Activated naive CD8-positive, alpha-beta T cell treated with anti-CD3 and anti-CD28 coated beads, Interleukin-2, amount 50 U/mL, for 24 hours (primary cell): ENCODE results near the gene PTMS.

Source experiments
- ATAC-seq: fragments of 150-1000 bp; cut with Tn5 transposase; one replicate; pipeline ENCODE4 v1.10.0; 2021
- DNase-seq: peaks from one replicate; pipeline ENCODE4 v3.0.0; 2021
- H3K27ac Mint-ChIP-seq: one replicate; pipeline ENCODE4 v1.8.0; 2021; ENCODE audit warnings: mild to moderate bottlenecking, mixed read lengths
- H3K27me3 Mint-ChIP-seq: one replicate; pipeline ENCODE4 v1.8.0; 2021; ENCODE audit warnings: mixed read lengths
- H3K36me3 Mint-ChIP-seq: one replicate; pipeline ENCODE4 v1.8.0; 2021; ENCODE audit warnings: low read depth, mixed read lengths
- H3K4me1 Mint-ChIP-seq: one replicate; pipeline ENCODE4 v1.8.0; 2021; ENCODE audit warnings: mixed read lengths
- H3K4me3 Mint-ChIP-seq: one replicate; pipeline ENCODE4 v1.8.0; 2021; ENCODE audit warnings: mild to moderate bottlenecking, moderate library complexity, mixed read lengths
- H3K9me3 Mint-ChIP-seq: one replicate; pipeline ENCODE4 v1.8.0; 2021; ENCODE audit warnings: mixed read lengths

Gene PTMS

DNA sequence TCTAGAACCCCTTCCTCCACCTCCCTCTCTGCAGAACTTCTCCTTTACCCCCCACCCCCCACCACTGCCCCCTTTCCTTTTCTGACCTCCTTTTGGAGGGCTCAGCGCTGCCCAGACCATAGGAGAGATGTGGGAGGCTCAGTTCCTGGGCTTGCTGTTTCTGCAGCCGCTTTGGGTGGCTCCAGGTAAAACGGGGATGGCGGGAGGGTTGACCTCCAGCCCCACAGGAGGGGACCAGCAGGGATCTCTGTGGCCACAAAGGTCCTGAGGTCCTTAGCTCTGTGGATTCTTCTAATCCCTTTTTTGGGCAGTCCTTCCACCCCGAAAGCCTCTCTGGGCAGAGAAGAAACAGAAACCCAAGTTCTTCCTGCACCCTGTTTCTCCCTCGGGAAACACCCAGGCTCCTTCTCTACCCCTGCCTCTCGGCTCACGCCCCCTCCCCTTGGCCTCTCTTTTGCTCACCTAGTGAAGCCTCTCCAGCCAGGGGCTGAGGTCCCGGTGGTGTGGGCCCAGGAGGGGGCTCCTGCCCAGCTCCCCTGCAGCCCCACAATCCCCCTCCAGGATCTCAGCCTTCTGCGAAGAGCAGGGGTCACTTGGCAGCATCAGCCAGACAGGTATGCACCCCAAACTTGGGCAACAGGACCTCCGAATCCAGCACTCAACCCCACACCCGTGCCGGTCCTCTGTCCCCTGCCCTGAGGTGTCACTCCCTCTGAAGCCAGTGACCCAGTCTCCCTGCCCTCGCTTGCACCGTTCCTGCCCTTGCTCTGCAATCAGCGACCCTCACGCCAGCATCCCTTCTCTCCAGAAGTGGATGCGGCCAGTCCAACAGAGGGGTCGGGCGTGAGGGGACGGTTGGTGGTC lies 6.8 kb downstream of the PTMS start:
- DNase-seq (no peak), ATAC-seq (no peak)
- Mint-ChIP-seq H3K9me3 (no peaks in the 10 kb centered on the region), H3K4me3 (peak overlapping the region; percentile 98), H3K27ac (peak overlapping the region; percentile 86), H3K36me3 (peaks cover 49% of the 10 kb centered on the region), H3K4me1 (peaks cover 78% of the 10 kb centered on the region), H3K27me3 (peaks cover 24% of the 10 kb centered on the region)

DNA sequence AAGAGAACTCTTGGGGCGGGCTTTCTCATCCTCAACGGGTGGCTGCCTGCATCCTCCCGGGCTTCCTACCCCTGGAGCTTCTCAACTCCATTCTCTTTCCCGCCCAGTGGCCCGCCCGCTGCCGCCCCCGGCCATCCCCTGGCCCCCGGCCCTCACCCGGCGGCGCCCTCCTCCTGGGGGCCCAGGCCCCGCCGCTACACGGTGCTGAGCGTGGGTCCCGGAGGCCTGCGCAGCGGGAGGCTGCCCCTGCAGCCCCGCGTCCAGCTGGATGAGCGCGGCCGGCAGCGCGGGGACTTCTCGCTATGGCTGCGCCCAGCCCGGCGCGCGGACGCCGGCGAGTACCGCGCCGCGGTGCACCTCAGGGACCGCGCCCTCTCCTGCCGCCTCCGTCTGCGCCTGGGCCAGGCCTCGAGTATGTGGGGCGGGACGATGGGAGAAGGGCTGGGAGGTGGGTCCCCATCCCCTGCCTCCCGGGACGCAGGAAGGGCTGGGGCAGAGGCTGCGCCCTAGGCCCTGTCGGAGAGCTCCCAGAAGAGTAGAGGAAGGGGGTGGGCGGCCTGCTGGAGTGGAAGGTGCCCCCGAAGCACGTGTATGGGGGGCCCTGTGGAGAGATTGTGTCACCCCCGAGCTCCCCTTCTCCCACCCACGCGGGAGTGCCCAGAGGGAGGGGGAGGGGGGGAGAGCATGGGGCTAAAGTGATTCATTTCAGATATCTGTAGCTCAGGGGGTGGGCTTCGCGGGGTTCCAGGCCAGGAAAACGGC lies 7.6 kb downstream of the PTMS start:
- DNase-seq (peak; percentile 85), ATAC-seq (peak; percentile 34)
- H3K27me3 Mint-ChIP-seq = peaks cover 20% of the 10 kb centered on the region
- H3K36me3 Mint-ChIP-seq = peaks cover 57% of the 10 kb centered on the region
- peak overlapping the region; percentile 97 for H3K27ac Mint-ChIP-seq
- H3K4me3 Mint-ChIP-seq = peak overlapping the region; percentile 98
- peaks cover 79% of the 10 kb centered on the region for H3K4me1 Mint-ChIP-seq
- no peaks in the 10 kb centered on the region for H3K9me3 Mint-ChIP-seq

DNA sequence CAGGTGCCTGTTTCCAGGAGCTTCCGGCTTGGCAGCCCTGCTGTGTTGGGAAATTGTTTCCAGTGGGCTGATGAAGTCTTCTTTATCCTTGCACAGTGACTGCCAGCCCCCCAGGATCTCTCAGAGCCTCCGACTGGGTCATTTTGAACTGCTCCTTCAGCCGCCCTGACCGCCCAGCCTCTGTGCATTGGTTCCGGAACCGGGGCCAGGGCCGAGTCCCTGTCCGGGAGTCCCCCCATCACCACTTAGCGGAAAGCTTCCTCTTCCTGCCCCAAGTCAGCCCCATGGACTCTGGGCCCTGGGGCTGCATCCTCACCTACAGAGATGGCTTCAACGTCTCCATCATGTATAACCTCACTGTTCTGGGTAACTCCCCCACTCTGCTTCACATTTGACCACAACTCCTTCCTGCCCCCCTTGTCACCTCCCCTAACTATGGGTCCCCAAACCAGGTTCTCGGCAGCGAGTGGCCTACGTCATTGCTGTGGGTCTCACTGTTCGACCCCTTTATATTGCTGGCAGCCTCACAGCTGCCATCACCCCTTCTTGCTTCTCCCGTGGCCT lies 8.4 kb downstream of the PTMS start:
- peak; percentile 55 for ATAC-seq
- H3K36me3 Mint-ChIP-seq = peaks cover 58% of the 10 kb centered on the region
- peak; percentile 64 for DNase-seq
- H3K27ac Mint-ChIP-seq = peak overlapping the region; percentile 97
- H3K9me3 Mint-ChIP-seq = no peaks in the 10 kb centered on the region
- H3K27me3 Mint-ChIP-seq = peaks cover 12% of the 10 kb centered on the region
- peaks cover 82% of the 10 kb centered on the region for H3K4me1 Mint-ChIP-seq
- H3K4me3 Mint-ChIP-seq = peak overlapping the region; percentile 98

DNA sequence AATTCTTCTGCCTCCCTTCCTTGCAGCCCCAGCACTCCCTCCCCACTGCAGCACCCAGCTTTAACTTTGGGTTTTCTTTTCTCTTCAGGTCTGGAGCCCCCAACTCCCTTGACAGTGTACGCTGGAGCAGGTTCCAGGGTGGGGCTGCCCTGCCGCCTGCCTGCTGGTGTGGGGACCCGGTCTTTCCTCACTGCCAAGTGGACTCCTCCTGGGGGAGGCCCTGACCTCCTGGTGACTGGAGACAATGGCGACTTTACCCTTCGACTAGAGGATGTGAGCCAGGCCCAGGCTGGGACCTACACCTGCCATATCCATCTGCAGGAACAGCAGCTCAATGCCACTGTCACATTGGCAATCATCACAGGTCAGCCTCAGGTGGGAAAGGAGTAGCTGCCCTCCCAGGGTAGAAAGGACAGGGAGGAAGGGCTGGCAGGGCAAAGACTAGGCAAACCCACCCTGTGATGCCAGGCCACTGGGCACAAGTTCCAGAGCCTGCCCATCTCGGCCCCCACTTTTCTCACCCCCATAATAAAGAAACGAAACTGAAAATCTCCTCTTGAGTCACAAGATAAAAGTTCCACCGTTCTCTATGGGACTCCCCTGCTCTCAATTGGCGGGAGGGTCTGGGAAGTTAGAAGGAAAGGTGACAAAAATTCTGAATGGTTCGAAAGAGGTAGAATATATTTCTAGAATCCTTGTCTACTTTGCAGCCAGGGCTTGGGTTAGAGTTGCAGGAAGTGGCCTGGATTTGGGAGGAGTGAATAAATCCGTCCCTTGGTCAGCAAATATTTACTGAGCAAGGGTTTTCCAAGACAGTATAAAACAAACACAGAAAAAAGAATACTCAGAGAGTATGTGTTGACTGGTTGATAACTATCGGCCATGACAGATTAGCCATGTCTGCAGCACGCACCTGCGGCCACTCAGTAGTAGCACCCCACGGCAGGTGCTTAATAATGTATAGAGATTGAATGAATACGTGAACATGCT lies 9.3 kb downstream of the PTMS start:
- peak overlapping the region; percentile 98 for H3K4me3 Mint-ChIP-seq
- peaks cover 11% of the 10 kb centered on the region for H3K27me3 Mint-ChIP-seq
- peaks cover 86% of the 10 kb centered on the region for H3K4me1 Mint-ChIP-seq

DNA sequence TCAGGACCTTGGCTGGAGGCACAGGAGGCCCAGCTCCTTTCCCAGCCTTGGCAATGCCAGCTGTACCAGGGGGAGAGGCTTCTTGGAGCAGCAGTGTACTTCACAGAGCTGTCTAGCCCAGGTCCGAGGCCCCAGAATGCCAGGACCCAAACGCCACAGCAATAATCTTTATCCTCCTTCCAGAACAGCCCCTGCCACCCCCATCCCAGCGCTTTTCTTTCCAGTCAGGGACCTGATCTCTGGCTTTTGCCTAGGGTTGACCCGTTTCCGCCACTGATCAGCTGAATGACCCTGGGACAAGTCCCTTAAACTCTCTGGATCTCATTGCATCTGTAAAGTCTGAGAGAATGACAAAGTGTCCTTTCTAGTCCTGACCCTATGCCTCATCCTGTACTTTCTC lies 11.2 kb downstream of the PTMS start:
- peaks cover 51% of the 10 kb centered on the region for H3K36me3 Mint-ChIP-seq
- peak overlapping the region; percentile 92 for H3K27ac Mint-ChIP-seq
- H3K4me1 Mint-ChIP-seq = peaks cover 84% of the 10 kb centered on the region
- peaks cover 10% of the 10 kb centered on the region for H3K27me3 Mint-ChIP-seq
- DNase-seq (no peak), ATAC-seq (no peak)
- H3K4me3 Mint-ChIP-seq = peak overlapping the region; percentile 98
- H3K9me3 Mint-ChIP-seq = no peaks in the 10 kb centered on the region

More for the DNA sequence above, 9.3 kb downstream of the PTMS start:
- Mint-ChIP-seq H3K27ac (peak overlapping the region; percentile 97), H3K9me3 (no peaks in the 10 kb centered on the region), H3K36me3 (peaks cover 58% of the 10 kb centered on the region)
- DNase-seq (no peak), ATAC-seq (no peak)

DNA sequence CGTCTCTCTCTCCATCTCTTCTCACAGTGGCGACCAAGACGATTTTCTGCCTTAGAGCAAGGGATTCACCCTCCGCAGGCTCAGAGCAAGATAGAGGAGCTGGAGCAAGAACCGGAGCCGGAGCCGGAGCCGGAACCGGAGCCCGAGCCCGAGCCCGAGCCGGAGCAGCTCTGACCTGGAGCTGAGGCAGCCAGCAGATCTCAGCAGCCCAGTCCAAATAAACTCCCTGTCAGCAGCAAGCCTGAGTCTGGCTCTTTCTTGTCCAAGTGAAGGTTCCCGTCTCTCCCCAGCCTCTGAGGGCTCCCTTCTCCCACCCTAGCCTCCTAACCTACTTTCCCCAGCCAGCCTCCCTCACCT lies 12.0 kb downstream of the PTMS start:
- Mint-ChIP-seq H3K4me3 (peak overlapping the region; percentile 98), H3K9me3 (no peaks in the 10 kb centered on the region), H3K4me1 (peaks cover 86% of the 10 kb centered on the region), H3K36me3 (peaks cover 49% of the 10 kb centered on the region), H3K27me3 (peaks cover 9% of the 10 kb centered on the region), H3K27ac (peak overlapping the region; percentile 92)
- no peak for ATAC-seq
- no peak for DNase-seq

DNA sequence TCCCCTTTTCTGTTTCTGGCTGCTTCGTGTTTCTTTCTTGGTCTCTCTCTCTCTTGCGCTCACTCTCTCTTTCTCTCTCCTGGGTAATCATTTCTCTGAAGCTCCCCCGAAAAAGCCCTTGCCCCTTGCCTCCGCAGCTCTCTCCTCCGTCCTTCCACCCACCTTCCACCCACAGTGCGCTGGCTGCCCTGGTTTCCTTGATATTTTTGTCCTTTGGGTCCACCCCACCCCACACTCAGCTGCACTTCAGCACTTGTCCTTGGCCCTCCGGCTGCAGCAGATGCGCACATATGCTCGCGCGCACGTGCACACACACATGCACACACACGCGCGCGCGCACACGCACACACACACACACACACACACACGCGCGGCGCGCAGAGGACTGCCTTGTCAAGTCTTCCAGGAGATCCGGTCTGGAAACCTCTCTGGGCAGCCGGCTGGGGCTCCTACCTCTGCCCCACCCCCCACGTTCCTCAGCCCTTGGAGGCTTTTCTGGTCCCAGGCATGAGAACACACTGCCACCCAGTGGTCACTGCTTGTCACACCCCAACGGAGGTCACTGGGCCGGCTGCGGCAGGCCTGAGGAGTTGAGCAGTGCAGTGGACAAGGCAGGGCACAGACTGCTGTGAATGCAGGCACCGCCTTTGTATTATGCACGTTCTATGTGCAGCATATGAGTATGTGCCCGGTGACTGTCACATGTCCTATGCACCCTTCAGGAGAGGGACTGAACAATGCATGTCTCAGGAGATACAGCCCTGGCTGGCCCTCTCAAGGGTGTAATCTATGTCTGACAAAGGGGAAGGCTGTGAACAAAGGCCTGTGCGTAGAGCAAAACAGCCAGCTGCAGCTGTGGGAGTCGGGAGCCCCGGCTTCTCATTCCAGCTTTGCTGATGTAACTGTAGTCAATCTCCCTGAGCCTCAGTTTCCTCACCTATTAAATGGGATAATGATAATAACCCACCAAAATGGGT lies 12.7 kb downstream of the PTMS start:
- Mint-ChIP-seq H3K4me3 (peak overlapping the region; percentile 98), H3K27me3 (peaks cover 7% of the 10 kb centered on the region), H3K36me3 (peaks cover 47% of the 10 kb centered on the region), H3K9me3 (no peaks in the 10 kb centered on the region), H3K27ac (peak overlapping the region; percentile 92), H3K4me1 (peaks cover 90% of the 10 kb centered on the region)
- ATAC-seq = peak; percentile 30
- DNase-seq = peak; percentile 94

DNA sequence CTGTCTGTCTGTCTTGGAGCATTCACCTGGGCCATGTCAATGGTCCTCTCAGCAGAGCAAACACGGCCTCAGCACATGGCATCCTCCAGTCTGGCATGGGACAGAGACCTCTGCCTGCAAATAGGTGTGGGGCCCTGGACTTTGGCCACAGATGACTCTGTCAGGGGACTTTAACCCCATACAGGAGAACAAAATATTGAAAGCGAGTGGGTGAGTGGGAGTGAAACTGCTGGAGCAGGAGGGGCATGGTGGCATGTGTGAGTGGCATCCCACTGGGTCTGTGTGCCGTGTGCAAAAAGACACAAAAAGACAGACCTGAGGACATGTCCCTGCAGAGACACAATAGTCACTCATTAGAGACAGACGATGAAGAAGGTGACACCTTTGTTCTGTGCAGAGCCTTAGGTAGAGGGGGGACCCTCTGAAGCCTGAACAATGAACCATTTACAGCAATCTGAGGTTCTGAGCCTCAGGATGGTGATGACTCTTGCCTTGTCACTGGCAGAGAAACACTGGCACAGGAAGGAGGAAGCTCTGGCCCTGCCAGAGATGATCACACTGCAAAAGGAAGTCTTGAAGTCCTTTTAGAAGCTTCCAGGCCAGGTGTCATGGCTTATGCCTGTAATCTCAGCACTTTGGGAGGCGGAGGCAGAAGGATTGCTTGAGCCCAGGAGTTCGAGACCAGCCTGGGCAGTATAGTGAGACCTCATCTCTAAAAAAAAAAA lies 13.7 kb downstream of the PTMS start:
- H3K9me3 Mint-ChIP-seq = no peaks in the 10 kb centered on the region
- H3K27ac Mint-ChIP-seq = peak overlapping the region; percentile 92
- ATAC-seq (peak; percentile 23), DNase-seq (peak; percentile 24)
- H3K36me3 Mint-ChIP-seq = peaks cover 38% of the 10 kb centered on the region
- H3K4me3 Mint-ChIP-seq = peak overlapping the region; percentile 77
- peaks cover 92% of the 10 kb centered on the region for H3K4me1 Mint-ChIP-seq
- H3K27me3 Mint-ChIP-seq = peaks cover 2% of the 10 kb centered on the region

DNA sequence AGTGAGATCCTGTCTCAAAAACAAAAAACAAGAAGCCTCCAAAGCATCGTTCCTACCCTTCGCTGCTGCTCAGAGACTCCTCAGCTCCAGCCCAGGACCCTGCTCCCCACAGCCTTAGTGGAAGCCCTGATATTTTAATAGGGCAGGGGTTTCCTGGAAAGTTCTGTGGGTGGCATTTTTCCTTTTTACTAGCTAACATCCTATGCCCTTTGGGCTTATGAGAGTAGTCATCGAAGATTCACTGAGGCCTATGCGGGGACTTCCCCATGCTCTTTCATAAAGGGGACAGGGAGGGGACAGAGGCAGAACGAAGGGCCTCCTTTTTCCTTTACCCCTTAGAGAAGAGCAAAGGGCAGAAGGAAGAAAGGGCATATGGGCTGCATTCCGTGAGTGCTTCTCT lies 14.4 kb downstream of the PTMS start:
- ATAC-seq (peak; percentile 80), DNase-seq (peak; percentile 51)
- Mint-ChIP-seq H3K36me3 (peaks cover 31% of the 10 kb centered on the region), H3K4me1 (peaks cover 91% of the 10 kb centered on the region), H3K27me3 (peaks cover 2% of the 10 kb centered on the region), H3K4me3 (peak overlapping the region; percentile 77), H3K27ac (peak overlapping the region; percentile 92), H3K9me3 (no peaks in the 10 kb centered on the region)

DNA sequence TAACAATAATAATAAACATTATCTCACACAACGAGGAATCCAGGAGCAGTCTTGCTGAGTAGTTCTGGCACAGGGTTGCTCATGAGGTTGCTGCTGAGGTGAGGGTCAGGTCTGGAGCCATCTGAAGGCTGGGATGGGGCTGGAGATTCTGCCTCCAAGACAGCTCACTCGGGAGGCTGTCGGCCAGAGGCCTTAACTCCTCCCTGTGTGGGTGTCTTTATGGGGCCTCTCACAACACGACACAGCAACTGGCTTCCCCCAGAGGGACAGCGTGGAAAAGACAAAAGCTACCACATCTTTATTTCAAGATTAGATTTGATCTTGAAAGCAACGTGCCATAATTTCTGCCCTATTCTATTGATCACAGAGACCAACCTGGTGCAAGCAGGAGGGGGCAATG lies 16.0 kb downstream of the PTMS start:
- ATAC-seq (no peak), DNase-seq (no peak)
- Mint-ChIP-seq H3K4me3 (peak overlapping the region; percentile 77), H3K27ac (peak overlapping the region; percentile 68), H3K36me3 (peaks cover 17% of the 10 kb centered on the region), H3K4me1 (peaks cover 90% of the 10 kb centered on the region), H3K27me3 (peaks cover 2% of the 10 kb centered on the region), H3K9me3 (no peaks in the 10 kb centered on the region)

DNA sequence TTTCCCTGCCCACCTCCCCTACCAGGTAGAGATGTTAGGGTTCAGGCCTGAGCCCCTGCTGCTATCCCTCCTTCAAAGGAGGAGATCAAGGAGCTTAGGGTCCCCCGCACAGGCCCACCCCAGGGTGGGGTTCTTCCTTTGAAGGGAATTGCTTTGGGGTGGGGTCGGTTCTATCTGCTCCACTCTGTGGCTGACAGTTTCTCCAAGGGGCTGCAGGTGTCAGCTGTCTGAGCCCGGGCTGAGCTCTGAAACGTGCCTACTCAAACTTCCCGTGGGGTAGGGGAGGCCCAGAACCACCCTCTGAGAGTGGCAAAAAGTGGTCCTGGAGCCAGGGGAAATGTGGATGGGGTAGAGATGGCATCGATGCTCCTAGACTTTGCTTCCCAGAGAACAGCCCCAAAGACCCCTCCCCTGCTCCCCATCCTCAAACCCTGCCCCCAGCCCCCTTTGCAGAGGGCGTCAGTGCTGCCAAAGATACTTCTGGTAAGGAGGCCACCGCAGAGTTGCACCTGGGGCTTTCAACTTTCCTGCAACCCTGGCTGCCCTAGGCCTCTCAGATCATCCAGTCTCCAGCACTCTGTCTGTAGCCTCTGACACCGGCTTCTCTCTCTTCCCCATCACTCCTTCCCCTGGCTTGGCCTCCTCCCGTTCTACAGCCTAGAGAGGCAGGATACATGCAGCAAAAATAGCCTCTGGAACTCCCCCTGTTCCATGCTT lies 16.8 kb downstream of the PTMS start:
- ATAC-seq (no peak), DNase-seq (no peak)
- Mint-ChIP-seq H3K36me3 (peaks cover 9% of the 10 kb centered on the region), H3K27ac (no peak overlapping the region), H3K4me3 (peak overlapping the region; percentile 50), H3K27me3 (peaks cover 2% of the 10 kb centered on the region), H3K4me1 (peaks cover 83% of the 10 kb centered on the region), H3K9me3 (no peaks in the 10 kb centered on the region)

DNA sequence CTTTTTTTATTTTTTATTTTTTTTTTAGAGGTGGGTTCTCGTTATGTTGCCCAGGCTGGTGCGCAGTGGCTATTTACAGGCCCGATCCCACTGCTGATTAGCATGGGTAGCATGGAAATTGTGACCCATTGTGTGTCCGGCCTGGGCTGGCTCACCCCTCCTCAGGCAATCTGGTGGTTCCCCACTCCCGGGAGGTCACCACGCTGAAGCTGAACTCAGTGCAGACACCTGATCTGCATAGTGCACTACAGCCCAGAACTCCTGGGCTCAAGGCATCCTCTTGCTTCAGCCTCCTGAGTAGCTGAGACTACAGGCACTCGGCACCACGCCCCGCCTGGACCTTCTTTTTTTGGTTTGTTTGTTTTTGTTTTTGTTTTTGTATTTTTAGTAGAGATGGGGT lies 17.7 kb downstream of the PTMS start:
- Mint-ChIP-seq H3K36me3 (peaks cover under 1% of the 10 kb centered on the region), H3K27ac (no peak overlapping the region), H3K4me3 (peak overlapping the region; percentile 42), H3K4me1 (peaks cover 82% of the 10 kb centered on the region), H3K9me3 (no peaks in the 10 kb centered on the region), H3K27me3 (no peaks in the 10 kb centered on the region)
- ATAC-seq (no peak), DNase-seq (no peak)
